Breast epithelium (tissue), 3 donors: ENCODE data around the gene PARM1.

Experiments
- POLR2A ChIP-seq: fragments of 450-650 bp; IDR thresholded peaks from one replicate; pipeline ENCODE4 v1.6.1; 2016; ENCODE audit warnings: antibody characterized with exemption, mild to moderate bottlenecking, moderate library complexity
- TF ChIP-seq, protein P1 (sequence below), 3 donors: fragments of 450-650 bp; IDR thresholded peaks; one replicate each; pipeline ENCODE4 v1.5.1; 2016 to 2017; ENCODE audit warnings: antibody characterized with exemption in 3 of 3, mild to moderate bottlenecking in 3 of 3, moderate library complexity in 3 of 3

DNA sequence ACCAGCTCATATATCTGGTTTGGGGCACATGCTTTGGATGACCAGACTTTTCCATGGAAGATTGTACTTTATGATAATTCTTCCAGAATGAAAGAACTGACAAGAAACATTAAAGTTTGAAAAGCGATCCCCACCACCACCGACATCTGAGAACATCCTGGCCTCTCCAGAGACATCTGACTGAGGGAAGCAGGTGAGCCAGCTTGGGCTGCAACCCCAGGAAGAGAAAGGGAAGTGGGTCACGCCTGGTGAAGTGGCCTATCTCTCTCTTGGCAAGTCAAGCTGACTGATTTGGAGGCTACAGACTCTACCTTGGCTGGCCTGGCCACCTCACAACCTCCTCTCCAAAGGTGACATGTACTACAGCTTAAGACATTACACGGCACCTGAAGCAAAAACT is 20.7 kb downstream of the PARM1 start:
- TF ChIP-seq, protein P1, sequence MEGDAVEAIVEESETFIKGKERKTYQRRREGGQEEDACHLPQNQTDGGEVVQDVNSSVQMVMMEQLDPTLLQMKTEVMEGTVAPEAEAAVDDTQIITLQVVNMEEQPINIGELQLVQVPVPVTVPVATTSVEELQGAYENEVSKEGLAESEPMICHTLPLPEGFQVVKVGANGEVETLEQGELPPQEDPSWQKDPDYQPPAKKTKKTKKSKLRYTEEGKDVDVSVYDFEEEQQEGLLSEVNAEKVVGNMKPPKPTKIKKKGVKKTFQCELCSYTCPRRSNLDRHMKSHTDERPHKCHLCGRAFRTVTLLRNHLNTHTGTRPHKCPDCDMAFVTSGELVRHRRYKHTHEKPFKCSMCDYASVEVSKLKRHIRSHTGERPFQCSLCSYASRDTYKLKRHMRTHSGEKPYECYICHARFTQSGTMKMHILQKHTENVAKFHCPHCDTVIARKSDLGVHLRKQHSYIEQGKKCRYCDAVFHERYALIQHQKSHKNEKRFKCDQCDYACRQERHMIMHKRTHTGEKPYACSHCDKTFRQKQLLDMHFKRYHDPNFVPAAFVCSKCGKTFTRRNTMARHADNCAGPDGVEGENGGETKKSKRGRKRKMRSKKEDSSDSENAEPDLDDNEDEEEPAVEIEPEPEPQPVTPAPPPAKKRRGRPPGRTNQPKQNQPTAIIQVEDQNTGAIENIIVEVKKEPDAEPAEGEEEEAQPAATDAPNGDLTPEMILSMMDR (IDR thresholded peaks at IDR 0.05) = no peak
- TF ChIP-seq POLR2A = no peak
